Measurements from ENCODE around the gene EFHC2. TPM values are rescaled to one million over a fixed set of nuclear protein-coding genes. Genes with fewer than 3 reads are reported as not detected.

Gene EFHC2
- total RNA-seq, 1 experiment from 2014 or later = not detected

DNA sequence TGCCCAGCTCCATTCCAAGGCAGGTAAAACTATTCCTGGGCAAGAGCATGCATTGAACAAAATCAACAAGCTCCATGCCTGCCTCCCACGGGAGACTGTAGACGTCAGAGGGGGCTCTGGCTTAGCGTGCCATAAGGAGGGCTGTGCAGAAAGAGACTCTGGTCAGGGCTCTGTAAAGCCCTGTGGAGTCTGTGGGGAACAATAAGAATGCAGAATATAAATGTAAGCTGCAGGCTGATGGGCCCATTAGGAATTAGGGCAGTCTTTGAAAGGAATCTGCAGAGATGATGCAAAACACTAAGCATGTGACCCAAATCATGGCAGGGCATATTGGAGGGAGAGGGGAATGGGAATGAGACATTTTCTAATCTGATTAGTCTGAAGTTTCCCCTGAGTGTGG lies 170.3 kb downstream of the EFHC2 start:
- TF ChIP-seq MAX (IDR thresholded peaks at IDR 0.05) = no peak
- TF ChIP-seq ELF1 (IDR thresholded peaks at IDR 0.05; ENCODE audit: borderline replicate concordance, low read depth) = no peak
- no peak for TF ChIP-seq CEBPB (IDR thresholded peaks at IDR 0.05; ENCODE audit: low read depth)
- no peak for TF ChIP-seq YY1 (IDR thresholded peaks at IDR 0.05; ENCODE audit: extremely low read depth, insufficient replicate concordance, low read depth, low read length)
- no peak for TF ChIP-seq POLR2A (IDR thresholded peaks at IDR 0.05; ENCODE audit: borderline replicate concordance, extremely low read depth, insufficient read depth, insufficient read length)
- no peak for DNase-seq (ENCODE audit: low read depth, low spot score)
- no peak overlapping the region for H3K9ac ChIP-seq (ENCODE audit: low read length)
- H2AFZ ChIP-seq (ENCODE audit: low read depth, low read length, poor library complexity, severe bottlenecking) = no peak overlapping the region
- ChIA-PET RAD21 (ENCODE audit: low non-redundant PET in 1 of 2, low total read pairs in 2 of 2, uncharacterized antibody in 2 of 2, unreplicated experiment in 2 of 2) (no interaction called here), CTCF (no interaction called here), POLR2A (no interaction called here)
- no peaks in the 10 kb centered on the region for H3K79me2 ChIP-seq (ENCODE audit: insufficient read depth, low read length)
- no peak overlapping the region for H3K4me2 ChIP-seq (ENCODE audit: low read length)
- H4K20me1 ChIP-seq (ENCODE audit: insufficient read depth) = no peaks in the 10 kb centered on the region
- no peaks in the 10 kb centered on the region for H3K36me3 ChIP-seq (ENCODE audit: control insufficient read depth in 1 of 2, insufficient read depth in 2 of 2, low read length in 2 of 2)
- no peaks in the 10 kb centered on the region for H3K9me3 ChIP-seq (ENCODE audit: control insufficient read depth in 1 of 2, insufficient read depth in 1 of 2, low read depth in 1 of 2, low read length in 2 of 2)
- BruUV-seq (replicated peaks) = no TSS peak
- no peaks in the 10 kb centered on the region for H3K4me1 ChIP-seq (ENCODE audit: control insufficient read depth in 1 of 2, insufficient read depth in 2 of 2, low read length in 2 of 2)
- ATAC-seq = no peak
- no peaks in the 10 kb centered on the region for H3K27me3 ChIP-seq (ENCODE audit: insufficient read depth, low read length)
- no peak overlapping the region for H3K4me3 ChIP-seq (replicated peaks in 1 of 2; ENCODE audit: low read depth in 1 of 2, low read length in 2 of 2)
- no peak overlapping the region for H3K27ac ChIP-seq (ENCODE audit: low read depth, low read length)
- intact Hi-C loops (cut with micrococcal nuclease) = no loop called here
- H3K9me2 ChIP-seq (ENCODE audit: insufficient read depth) = no peaks in the 10 kb centered on the region

DNA sequence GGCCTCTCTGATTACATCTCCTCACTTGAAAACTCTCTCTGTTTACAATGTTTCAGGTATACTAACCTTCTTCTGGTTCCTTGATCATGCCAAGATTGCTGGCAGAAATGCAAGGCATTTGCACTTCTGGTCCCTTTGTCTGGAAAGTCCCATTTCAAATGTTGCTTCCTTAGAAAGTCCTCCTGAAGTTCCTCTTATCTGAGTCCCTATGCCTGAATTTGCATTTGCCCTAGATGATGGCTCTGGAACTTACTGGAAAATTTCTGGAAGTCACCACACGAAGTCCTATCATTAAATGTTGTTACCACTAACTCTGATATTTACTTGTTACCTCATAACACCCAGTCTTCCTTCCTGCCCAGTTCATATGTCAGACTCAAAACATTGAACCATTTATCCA lies 176.4 kb downstream of the EFHC2 start:
- BruUV-seq (replicated peaks) = no TSS peak
- no peak overlapping the region for H3K9ac ChIP-seq (ENCODE audit: low read length)
- H3K4me3 ChIP-seq (replicated peaks in 1 of 2; ENCODE audit: low read depth in 1 of 2, low read length in 2 of 2) = no peak overlapping the region
- H4K20me1 ChIP-seq (ENCODE audit: insufficient read depth) = no peaks in the 10 kb centered on the region
- H2AFZ ChIP-seq (ENCODE audit: low read depth, low read length, poor library complexity, severe bottlenecking) = no peak overlapping the region
- ChIA-PET RAD21 (ENCODE audit: low non-redundant PET in 1 of 2, low total read pairs in 2 of 2, uncharacterized antibody in 2 of 2, unreplicated experiment in 2 of 2) (no interaction called here), POLR2A (no interaction called here), CTCF (no interaction called here)
- H3K9me2 ChIP-seq (ENCODE audit: insufficient read depth) = no peaks in the 10 kb centered on the region
- H3K4me2 ChIP-seq (ENCODE audit: low read length) = no peak overlapping the region
- no peaks in the 10 kb centered on the region for H3K79me2 ChIP-seq (ENCODE audit: insufficient read depth, low read length)
- no peak for DNase-seq (ENCODE audit: low read depth, low spot score)
- H3K4me1 ChIP-seq (ENCODE audit: control insufficient read depth in 1 of 2, insufficient read depth in 2 of 2, low read length in 2 of 2) = no peaks in the 10 kb centered on the region
- intact Hi-C loops (cut with micrococcal nuclease) = no loop called here
- no peaks in the 10 kb centered on the region for H3K9me3 ChIP-seq (ENCODE audit: control insufficient read depth in 1 of 2, insufficient read depth in 1 of 2, low read depth in 1 of 2, low read length in 2 of 2)
- H3K36me3 ChIP-seq (ENCODE audit: control insufficient read depth in 1 of 2, insufficient read depth in 2 of 2, low read length in 2 of 2) = no peaks in the 10 kb centered on the region
- TF ChIP-seq JUND (IDR thresholded peaks at IDR 0.05) (no peak), ZNF274 (IDR thresholded peaks at IDR 0.05; ENCODE audit: low read depth, low read length) (no peak), FOSL1 (IDR thresholded peaks at IDR 0.05; ENCODE audit: low read depth) (no peak), CBX3 (IDR thresholded peaks at IDR 0.05; ENCODE audit: low read depth) (no peak), SIN3A (IDR thresholded peaks at IDR 0.05; ENCODE audit: low read depth) (no peak), SRF (IDR thresholded peaks at IDR 0.05; ENCODE audit: low read depth) (no peak), TCF7L2 (IDR thresholded peaks at IDR 0.05; ENCODE audit: borderline replicate concordance, extremely low read depth, insufficient read depth, insufficient read length) (no peak)
- TF ChIP-seq, protein P1, sequence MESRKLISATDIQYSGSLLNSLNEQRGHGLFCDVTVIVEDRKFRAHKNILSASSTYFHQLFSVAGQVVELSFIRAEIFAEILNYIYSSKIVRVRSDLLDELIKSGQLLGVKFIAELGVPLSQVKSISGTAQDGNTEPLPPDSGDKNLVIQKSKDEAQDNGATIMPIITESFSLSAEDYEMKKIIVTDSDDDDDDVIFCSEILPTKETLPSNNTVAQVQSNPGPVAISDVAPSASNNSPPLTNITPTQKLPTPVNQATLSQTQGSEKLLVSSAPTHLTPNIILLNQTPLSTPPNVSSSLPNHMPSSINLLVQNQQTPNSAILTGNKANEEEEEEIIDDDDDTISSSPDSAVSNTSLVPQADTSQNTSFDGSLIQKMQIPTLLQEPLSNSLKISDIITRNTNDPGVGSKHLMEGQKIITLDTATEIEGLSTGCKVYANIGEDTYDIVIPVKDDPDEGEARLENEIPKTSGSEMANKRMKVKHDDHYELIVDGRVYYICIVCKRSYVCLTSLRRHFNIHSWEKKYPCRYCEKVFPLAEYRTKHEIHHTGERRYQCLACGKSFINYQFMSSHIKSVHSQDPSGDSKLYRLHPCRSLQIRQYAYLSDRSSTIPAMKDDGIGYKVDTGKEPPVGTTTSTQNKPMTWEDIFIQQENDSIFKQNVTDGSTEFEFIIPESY (IDR thresholded peaks at IDR 0.05; ENCODE audit: extremely low read depth, insufficient replicate concordance, low read length) = no peak
- no peak for ATAC-seq
- H3K27me3 ChIP-seq (ENCODE audit: insufficient read depth, low read length) = no peaks in the 10 kb centered on the region
- no peak overlapping the region for H3K27ac ChIP-seq (ENCODE audit: low read depth, low read length)
